GM23338 (cell line): Measurements from ENCODE around the gene UNC5C. TPM values are rescaled to one million over a fixed set of nuclear protein-coding genes. Genes with fewer than 3 reads are reported as not detected.

Experiments used
- ATAC-seq: fragments of 200-7000 bp; cut with Tn5 transposase; 3 replicates; pipeline ENCODE4 v1.9.1; 2020
- DNase-seq: peaks from one replicate; pipeline ENCODE4 v3.0.0-alpha.2; 2015; ENCODE audit warnings: low spot score
- H2AFZ ChIP-seq: fragments of 200-600 bp; sonication (generic); 2 replicates; pipeline ENCODE4 v1.8.0; 2016; ENCODE audit warnings: antibody characterized with exemption, mild to moderate bottlenecking, moderate library complexity
- H3F3A ChIP-seq: fragments of 200-600 bp; sonication (generic); replicated peaks from 2 replicates; pipeline ENCODE4 v1.8.0; 2017; ENCODE audit warnings: antibody characterized with exemption, mixed run types, low read depth
- H3K27ac ChIP-seq: fragments of 200-600 bp; sonication (generic); 2 replicates; pipeline ENCODE4 v1.6.1; 2016; ENCODE audit warnings: low read depth
- H3K27me3 ChIP-seq: fragments of 200-600 bp; sonication (generic); 2 replicates; pipeline ENCODE4 v1.8.0; 2016; ENCODE audit warnings: mild to moderate bottlenecking, mixed run types, moderate library complexity; ENCODE audit not compliant: insufficient read depth
- H3K36me3 ChIP-seq: fragments of 200-600 bp; sonication (generic); 2 replicates; pipeline ENCODE4 v1.8.0; 2016; ENCODE audit warnings: mild to moderate bottlenecking; ENCODE audit not compliant: insufficient read depth
- H3K4me1 ChIP-seq: fragments of 200-600 bp; sonication (generic); 2 replicates; pipeline ENCODE4 v1.8.0; 2016; ENCODE audit warnings: mild to moderate bottlenecking, moderate library complexity; ENCODE audit not compliant: insufficient read depth
- H3K4me2 ChIP-seq: fragments of 200-600 bp; sonication (generic); 2 replicates; pipeline ENCODE4 v1.7.1; 2017; ENCODE audit warnings: mixed run types
- H3K4me3 ChIP-seq: fragments of 200-600 bp; sonication (generic); 2 replicates; pipeline ENCODE4 v1.6.1; 2016; ENCODE audit warnings: mixed run types
- H3K79me2 ChIP-seq: fragments of 200-600 bp; sonication (generic); replicated peaks from 2 replicates; pipeline ENCODE4 v1.8.0; 2017; ENCODE audit warnings: mild to moderate bottlenecking; ENCODE audit not compliant: insufficient read depth
- H3K9me2 ChIP-seq: fragments of 200-600 bp; sonication (generic); 2 replicates; pipeline ENCODE4 v1.8.0; 2017; ENCODE audit not compliant: insufficient read depth
- H4K20me1 ChIP-seq: fragments of 200-600 bp; sonication (generic); replicated peaks from 2 replicates; pipeline ENCODE4 v1.8.0; 2017; ENCODE audit warnings: mild to moderate bottlenecking; ENCODE audit not compliant: insufficient read depth
- H3K27ac Mint-ChIP-seq: 2 replicates; pipeline ENCODE4 v1.8.0; 2020; ENCODE audit warnings: inconsistent platforms, mild to moderate bottlenecking, moderate library complexity, mixed read lengths
- H3K27me3 Mint-ChIP-seq: 3 replicates; pipeline ENCODE4 v1.8.0; 2022; ENCODE audit warnings: low read depth, mild to moderate bottlenecking, moderate library complexity, mixed read lengths, inconsistent platforms; ENCODE audit not compliant: insufficient read depth, poor library complexity
- H3K36me3 Mint-ChIP-seq: 3 replicates; pipeline ENCODE4 v1.8.0; 2021; ENCODE audit warnings: low read depth, mild to moderate bottlenecking, inconsistent platforms, moderate library complexity, mixed read lengths
- H3K4me1 Mint-ChIP-seq: 3 replicates; pipeline ENCODE4 v1.8.0; 2020; ENCODE audit warnings: mild to moderate bottlenecking, inconsistent platforms, mixed read lengths
- H3K4me3 Mint-ChIP-seq: 3 replicates; pipeline ENCODE4 v1.8.0; 2021; ENCODE audit warnings: moderate library complexity, mild to moderate bottlenecking, inconsistent platforms, mixed read lengths
- H3K9me3 Mint-ChIP-seq: 3 replicates; pipeline ENCODE4 v1.8.0; 2020; ENCODE audit warnings: moderate library complexity, mild to moderate bottlenecking, inconsistent platforms, mixed read lengths
- CREB1 ChIP-seq: fragments of 250-450 bp; sonication (Bioruptor Pico); IDR thresholded peaks from 2 replicates; pipeline ENCODE4 v1.5.0; 2020; ENCODE audit warnings: low read depth, mild to moderate bottlenecking, moderate library complexity
- EZH2 ChIP-seq: fragments of 200-600 bp; sonication (generic); IDR thresholded peaks from one replicate; pipeline ENCODE4 v1.8.0; 2017; ENCODE audit warnings: antibody characterized with exemption, mild to moderate bottlenecking, low read depth; ENCODE audit not compliant: unreplicated experiment
- EZH2phosphoT487 ChIP-seq: fragments of 200-600 bp; sonication (generic); IDR thresholded peaks from one replicate; pipeline ENCODE4 v1.8.1; 2018; ENCODE audit warnings: antibody characterized with exemption; ENCODE audit not compliant: unreplicated experiment
- JUNB ChIP-seq: IDR thresholded peaks from one replicate; pipeline ENCODE4 v1.6.1; 2016; ENCODE audit warnings: antibody characterized with exemption; ENCODE audit not compliant: unreplicated experiment
- NANOG ChIP-seq: IDR thresholded peaks from 2 replicates; pipeline ENCODE4 v1.6.1; 2016; ENCODE audit warnings: antibody characterized with exemption, borderline replicate concordance
- POLR2AphosphoS5 ChIP-seq: IDR thresholded peaks from 2 replicates; pipeline ENCODE4 v1.6.1; 2016; ENCODE audit warnings: antibody characterized with exemption, low read depth
- STAT1 ChIP-seq: IDR thresholded peaks from one replicate; pipeline ENCODE4 v1.6.1; 2016; ENCODE audit warnings: antibody characterized with exemption; ENCODE audit not compliant: unreplicated experiment
- ZNF114 ChIP-seq: fragments of 250-450 bp; sonication (Bioruptor Pico); IDR thresholded peaks from 2 replicates; pipeline ENCODE4 v1.5.0; 2020; ENCODE audit warnings: mild to moderate bottlenecking, moderate library complexity
- ZNF331 ChIP-seq: fragments of 250-450 bp; sonication (Bioruptor Pico); IDR thresholded peaks from 2 replicates; pipeline ENCODE4 v1.5.0; 2020; ENCODE audit warnings: low read depth, mild to moderate bottlenecking, moderate library complexity
- ZNF462 ChIP-seq: fragments of 250-450 bp; sonication (Bioruptor Pico); IDR thresholded peaks from 2 replicates; pipeline ENCODE4 v1.5.0; 2020; ENCODE audit warnings: mild to moderate bottlenecking, moderate library complexity
- polyA plus RNA-seq: library from polyadenylated mRNA; unstranded; fragments of >200 nt; fragmentation: Nextera tagmentation; extraction: Ambion mirVana; gene quantifications from 2 replicates; pipeline ENCODE4 v1.2.1, GENCODE V29; 2016
- total RNA-seq: library from RNA; depleted of rRNA; stranded (reverse); fragments of >200 nt; shearing (Covaris generic); gene quantifications from 2 replicates; pipeline ENCODE4 v1.2.3, GENCODE V29; 2014
- TF ChIP-seq, protein P1 (sequence below): IDR thresholded peaks from one replicate; pipeline ENCODE4 v1.6.1; 2018; ENCODE audit warnings: antibody characterized with exemption; ENCODE audit not compliant: unreplicated experiment
- TF ChIP-seq, protein P2 (sequence below), 2 experiments: fragments of 200-600 bp in 1 of 2; sonication (generic) in 1 of 2; conservative IDR thresholded peaks; 2 replicates each; pipeline versions ENCODE4 v1.5.1 to v1.6.1; 2016 to 2017; ENCODE audit warnings: antibody characterized with exemption in 2 of 2, low read depth in 2 of 2, mild to moderate bottlenecking in 2 of 2, moderate library complexity in 1 of 2
- TF ChIP-seq, protein P3 (sequence below): IDR thresholded peaks from 2 replicates; pipeline ENCODE4 v1.6.1; 2016; ENCODE audit warnings: antibody characterized with exemption

The UNC5C gene
- total and polyA plus RNA-seq, 2 experiments from 2014 or later = 0.08 to 0.21 TPM

- H3F3A ChIP-seq = no peaks in the 10 kb centered on the region
- DNase-seq (no peak), ATAC-seq (no peak)
- H3K36me3 ChIP-seq = no peaks in the 10 kb centered on the region
- H3K4me2 ChIP-seq = no peak overlapping the region
- H3K36me3 Mint-ChIP-seq = no peaks in the 10 kb centered on the region
- 0 out of 2 replicates have a peak, but pooled peaks cover 6% of the 10 kb centered on the region for H3K4me1 ChIP-seq
- no peak overlapping the region for H3K4me3 ChIP-seq
- TF ChIP-seq ZNF114 (no peak), ZNF331 (no peak), NANOG (no peak), CREB1 (CRISPR knock-in tag) (no peak), EZH2phosphoT487 (no peak), ZNF462 (CRISPR knock-in tag) (no peak), POLR2AphosphoS5 (no peak), JUNB (no peak), STAT1 (no peak), EZH2 (no peak)
- TF ChIP-seq, protein P1, sequence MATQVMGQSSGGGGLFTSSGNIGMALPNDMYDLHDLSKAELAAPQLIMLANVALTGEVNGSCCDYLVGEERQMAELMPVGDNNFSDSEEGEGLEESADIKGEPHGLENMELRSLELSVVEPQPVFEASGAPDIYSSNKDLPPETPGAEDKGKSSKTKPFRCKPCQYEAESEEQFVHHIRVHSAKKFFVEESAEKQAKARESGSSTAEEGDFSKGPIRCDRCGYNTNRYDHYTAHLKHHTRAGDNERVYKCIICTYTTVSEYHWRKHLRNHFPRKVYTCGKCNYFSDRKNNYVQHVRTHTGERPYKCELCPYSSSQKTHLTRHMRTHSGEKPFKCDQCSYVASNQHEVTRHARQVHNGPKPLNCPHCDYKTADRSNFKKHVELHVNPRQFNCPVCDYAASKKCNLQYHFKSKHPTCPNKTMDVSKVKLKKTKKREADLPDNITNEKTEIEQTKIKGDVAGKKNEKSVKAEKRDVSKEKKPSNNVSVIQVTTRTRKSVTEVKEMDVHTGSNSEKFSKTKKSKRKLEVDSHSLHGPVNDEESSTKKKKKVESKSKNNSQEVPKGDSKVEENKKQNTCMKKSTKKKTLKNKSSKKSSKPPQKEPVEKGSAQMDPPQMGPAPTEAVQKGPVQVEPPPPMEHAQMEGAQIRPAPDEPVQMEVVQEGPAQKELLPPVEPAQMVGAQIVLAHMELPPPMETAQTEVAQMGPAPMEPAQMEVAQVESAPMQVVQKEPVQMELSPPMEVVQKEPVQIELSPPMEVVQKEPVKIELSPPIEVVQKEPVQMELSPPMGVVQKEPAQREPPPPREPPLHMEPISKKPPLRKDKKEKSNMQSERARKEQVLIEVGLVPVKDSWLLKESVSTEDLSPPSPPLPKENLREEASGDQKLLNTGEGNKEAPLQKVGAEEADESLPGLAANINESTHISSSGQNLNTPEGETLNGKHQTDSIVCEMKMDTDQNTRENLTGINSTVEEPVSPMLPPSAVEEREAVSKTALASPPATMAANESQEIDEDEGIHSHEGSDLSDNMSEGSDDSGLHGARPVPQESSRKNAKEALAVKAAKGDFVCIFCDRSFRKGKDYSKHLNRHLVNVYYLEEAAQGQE = no peak
- TF ChIP-seq, protein P2, sequence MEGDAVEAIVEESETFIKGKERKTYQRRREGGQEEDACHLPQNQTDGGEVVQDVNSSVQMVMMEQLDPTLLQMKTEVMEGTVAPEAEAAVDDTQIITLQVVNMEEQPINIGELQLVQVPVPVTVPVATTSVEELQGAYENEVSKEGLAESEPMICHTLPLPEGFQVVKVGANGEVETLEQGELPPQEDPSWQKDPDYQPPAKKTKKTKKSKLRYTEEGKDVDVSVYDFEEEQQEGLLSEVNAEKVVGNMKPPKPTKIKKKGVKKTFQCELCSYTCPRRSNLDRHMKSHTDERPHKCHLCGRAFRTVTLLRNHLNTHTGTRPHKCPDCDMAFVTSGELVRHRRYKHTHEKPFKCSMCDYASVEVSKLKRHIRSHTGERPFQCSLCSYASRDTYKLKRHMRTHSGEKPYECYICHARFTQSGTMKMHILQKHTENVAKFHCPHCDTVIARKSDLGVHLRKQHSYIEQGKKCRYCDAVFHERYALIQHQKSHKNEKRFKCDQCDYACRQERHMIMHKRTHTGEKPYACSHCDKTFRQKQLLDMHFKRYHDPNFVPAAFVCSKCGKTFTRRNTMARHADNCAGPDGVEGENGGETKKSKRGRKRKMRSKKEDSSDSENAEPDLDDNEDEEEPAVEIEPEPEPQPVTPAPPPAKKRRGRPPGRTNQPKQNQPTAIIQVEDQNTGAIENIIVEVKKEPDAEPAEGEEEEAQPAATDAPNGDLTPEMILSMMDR (conservative IDR thresholded peaks at IDR 0.05; ENCODE audit: low read depth in 2 of 2) = no peak
- TF ChIP-seq, protein P3, sequence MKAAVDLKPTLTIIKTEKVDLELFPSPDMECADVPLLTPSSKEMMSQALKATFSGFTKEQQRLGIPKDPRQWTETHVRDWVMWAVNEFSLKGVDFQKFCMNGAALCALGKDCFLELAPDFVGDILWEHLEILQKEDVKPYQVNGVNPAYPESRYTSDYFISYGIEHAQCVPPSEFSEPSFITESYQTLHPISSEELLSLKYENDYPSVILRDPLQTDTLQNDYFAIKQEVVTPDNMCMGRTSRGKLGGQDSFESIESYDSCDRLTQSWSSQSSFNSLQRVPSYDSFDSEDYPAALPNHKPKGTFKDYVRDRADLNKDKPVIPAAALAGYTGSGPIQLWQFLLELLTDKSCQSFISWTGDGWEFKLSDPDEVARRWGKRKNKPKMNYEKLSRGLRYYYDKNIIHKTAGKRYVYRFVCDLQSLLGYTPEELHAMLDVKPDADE = no peak
- no peaks in the 10 kb centered on the region for H3K27me3 ChIP-seq
- H4K20me1 ChIP-seq = no peaks in the 10 kb centered on the region
- no peaks in the 10 kb centered on the region for H3K9me3 Mint-ChIP-seq
- H3K27ac ChIP-seq = no peak overlapping the region
- no peaks in the 10 kb centered on the region for H3K79me2 ChIP-seq
- H3K9me2 ChIP-seq = 0 out of 2 replicates have a peak, but pooled peaks cover 10% of the 10 kb centered on the region
- no peak overlapping the region for H2AFZ ChIP-seq
- H3K4me1 Mint-ChIP-seq = peaks cover 13% of the 10 kb centered on the region
- no peaks in the 10 kb centered on the region for H3K27me3 Mint-ChIP-seq
- no peak overlapping the region for H3K27ac Mint-ChIP-seq
- H3K4me3 Mint-ChIP-seq = no peak overlapping the region
These were observed 299.9 kb downstream of the UNC5C start for GRCh38 chr4:95248720-95249425.
